OCI-LY7 (cell line): ENCODE data around the gene CARD10.

ENCODE experiments used
- EZH2phosphoT487 ChIP-seq: fragments of 200-600 bp; sonication (generic); IDR thresholded peaks from 2 replicates; pipeline ENCODE4 v1.6.1; 2018; ENCODE audit warnings: low read depth, borderline replicate concordance, mild to moderate bottlenecking, mixed run types, antibody characterized with exemption, low read length, moderate library complexity, mixed read lengths
- TF ChIP-seq, protein P1 (sequence below): fragments of 200-600 bp; sonication (generic); conservative IDR thresholded peaks from 2 replicates; pipeline ENCODE4 v1.5.1; 2014; ENCODE audit warnings: mild to moderate bottlenecking, antibody characterized with exemption, low read length, moderate library complexity, mixed read lengths

DNA sequence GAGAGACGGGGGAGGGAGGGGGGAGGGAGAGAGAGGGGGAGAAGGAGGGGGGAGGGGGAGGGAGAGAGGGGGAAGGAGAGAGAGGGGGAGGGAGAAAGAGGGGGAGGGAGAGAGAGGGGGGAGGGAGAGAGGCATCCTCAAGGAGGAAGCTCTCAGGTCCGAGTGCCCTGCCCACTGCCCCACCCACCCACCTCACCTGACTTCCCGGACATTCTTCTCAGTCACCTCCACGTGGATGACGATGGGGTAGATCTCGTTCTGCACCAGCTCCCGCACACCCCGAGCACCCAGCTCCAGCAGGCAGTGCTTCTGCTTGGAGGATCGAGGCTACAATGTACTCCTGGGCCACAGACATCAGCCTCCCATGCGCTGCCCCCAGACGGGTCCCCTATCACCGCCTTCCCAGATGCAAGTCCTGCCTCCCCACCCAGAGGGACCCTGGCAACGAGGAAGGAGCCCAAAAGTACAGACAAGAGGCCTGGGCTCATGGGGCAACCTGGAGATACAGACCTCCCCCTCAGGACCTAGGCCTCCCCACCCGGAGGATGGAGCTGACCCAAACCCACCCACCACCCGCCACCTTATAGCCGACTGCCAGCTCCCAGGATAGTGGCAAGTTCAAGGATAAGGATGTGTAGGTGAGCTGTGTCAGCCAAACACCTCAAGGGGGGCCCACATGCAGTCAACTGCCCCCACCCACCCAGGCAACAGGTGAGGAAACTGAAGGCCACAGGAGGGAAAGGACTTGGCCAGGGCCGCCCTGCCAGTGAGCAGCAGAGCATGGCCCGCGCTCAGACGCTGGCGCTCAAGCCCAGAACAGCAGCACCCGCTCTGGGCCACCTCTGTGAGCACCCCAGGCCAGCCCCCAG is 27.4 kb downstream of the CARD10 start:
- TF ChIP-seq, protein P1, sequence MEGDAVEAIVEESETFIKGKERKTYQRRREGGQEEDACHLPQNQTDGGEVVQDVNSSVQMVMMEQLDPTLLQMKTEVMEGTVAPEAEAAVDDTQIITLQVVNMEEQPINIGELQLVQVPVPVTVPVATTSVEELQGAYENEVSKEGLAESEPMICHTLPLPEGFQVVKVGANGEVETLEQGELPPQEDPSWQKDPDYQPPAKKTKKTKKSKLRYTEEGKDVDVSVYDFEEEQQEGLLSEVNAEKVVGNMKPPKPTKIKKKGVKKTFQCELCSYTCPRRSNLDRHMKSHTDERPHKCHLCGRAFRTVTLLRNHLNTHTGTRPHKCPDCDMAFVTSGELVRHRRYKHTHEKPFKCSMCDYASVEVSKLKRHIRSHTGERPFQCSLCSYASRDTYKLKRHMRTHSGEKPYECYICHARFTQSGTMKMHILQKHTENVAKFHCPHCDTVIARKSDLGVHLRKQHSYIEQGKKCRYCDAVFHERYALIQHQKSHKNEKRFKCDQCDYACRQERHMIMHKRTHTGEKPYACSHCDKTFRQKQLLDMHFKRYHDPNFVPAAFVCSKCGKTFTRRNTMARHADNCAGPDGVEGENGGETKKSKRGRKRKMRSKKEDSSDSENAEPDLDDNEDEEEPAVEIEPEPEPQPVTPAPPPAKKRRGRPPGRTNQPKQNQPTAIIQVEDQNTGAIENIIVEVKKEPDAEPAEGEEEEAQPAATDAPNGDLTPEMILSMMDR, result no peak
- no peak for TF ChIP-seq EZH2phosphoT487
